Transverse colon (tissue), 4 donors: Measurements from ENCODE around the gene ZNF202.

Source experiments
- CTCF ChIP-seq, 5 experiments: fragments of 200-600 bp in 3 of 5; fragments of 450-650 bp in 2 of 5; sonication (generic) in 3 of 5; IDR thresholded peaks; 1 replicate in 2 of 5; 2 replicates in 3 of 5; pipeline ENCODE4 v1.5.1; 2016 to 2017; ENCODE audit warnings: antibody characterized with exemption in 5 of 5, inconsistent platforms in 3 of 5, mild to moderate bottlenecking in 2 of 5, moderate library complexity in 1 of 5
- POLR2AphosphoS5 ChIP-seq, 3 donors: sonication (generic); formaldehyde crosslinking; IDR thresholded peaks; one replicate each; pipeline ENCODE4 v1.6.1; 2016; ENCODE audit warnings: antibody characterized with exemption in 3 of 3

- TF ChIP-seq CTCF (IDR thresholded peaks at IDR 0.05): no peak
- no peak for TF ChIP-seq POLR2AphosphoS5 (IDR thresholded peaks at IDR 0.05)
These were observed 51.0 kb downstream of the ZNF202 start for GRCh38 chr11:123690485-123690884.
